Mesothelial cell of epicardium (in vitro differentiated cells): ENCODE results near the gene CDH13. TPM values are rescaled to one million over a fixed set of nuclear protein-coding genes. Genes with fewer than 3 reads are reported as not detected.

Experiments
- DNase-seq, 2 experiments: peaks; one replicate each; pipeline ENCODE4 v3.0.0; 2021; ENCODE audit warnings: low spot score in 2 of 2; ENCODE audit not compliant: unreplicated experiment in 2 of 2
- H3K27ac Mint-ChIP-seq: 2 replicates; pipeline ENCODE4 v1.8.0; 2021; ENCODE audit warnings: mixed read lengths
- H3K27me3 Mint-ChIP-seq: 2 replicates; pipeline ENCODE4 v1.8.0; 2021; ENCODE audit warnings: low read depth, mixed read lengths
- H3K36me3 Mint-ChIP-seq: 2 replicates; pipeline ENCODE4 v1.8.0; 2021; ENCODE audit warnings: mixed read lengths
- H3K4me1 Mint-ChIP-seq: 2 replicates; pipeline ENCODE4 v1.8.0; 2021; ENCODE audit warnings: mixed read lengths
- H3K4me3 Mint-ChIP-seq: 2 replicates; pipeline ENCODE4 v1.8.0; 2021; ENCODE audit warnings: mild to moderate bottlenecking, moderate library complexity, mixed read lengths
- H3K9me3 Mint-ChIP-seq: 2 replicates; pipeline ENCODE4 v1.8.0; 2021; ENCODE audit warnings: mixed read lengths
- CTCF ChIP-seq: fragments of 200-600 bp; sonication (generic); IDR thresholded peaks from one replicate; pipeline ENCODE4 v1.5.0; 2021; ENCODE audit warnings: antibody characterized with exemption; ENCODE audit not compliant: unreplicated experiment
- total RNA-seq: library from RNA; stranded (reverse); gene quantifications from 3 replicates; pipeline ENCODE4 v1.2.1, GENCODE V29; 2021

Gene CDH13
- total RNA-seq, 1 donor from 2014 or later = 0.80 TPM

DNA sequence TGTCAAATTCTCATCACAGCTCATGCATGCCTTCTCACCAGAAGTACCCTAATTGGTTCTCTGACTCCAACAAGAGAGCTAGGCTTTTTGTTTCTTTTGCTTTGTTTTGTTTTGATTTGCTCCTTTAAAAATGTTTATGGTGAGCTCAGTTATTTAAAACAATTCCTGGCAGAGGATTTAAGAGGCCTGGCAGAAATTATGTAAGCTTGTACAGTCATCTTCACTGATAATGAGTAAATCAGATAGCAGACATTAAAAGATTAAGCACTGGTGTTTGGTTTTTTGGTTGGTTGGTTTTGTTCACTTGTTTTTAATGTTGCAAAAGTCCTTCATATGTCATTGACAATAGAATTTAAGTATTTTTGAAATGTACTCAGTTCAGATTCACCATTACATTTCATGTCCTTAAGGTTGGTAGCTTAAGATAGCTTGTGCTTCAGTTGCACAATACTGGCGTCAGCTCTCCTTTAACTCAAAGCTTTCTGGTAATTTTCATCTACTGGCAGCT lies 378.9 kb downstream of the CDH13 start:
- DNase-seq = no peak
- H3K27ac Mint-ChIP-seq = no peak overlapping the region
- no peak for TF ChIP-seq CTCF
- no peak overlapping the region for H3K4me3 Mint-ChIP-seq
- H3K9me3 Mint-ChIP-seq = peaks cover 3% of the 10 kb centered on the region
- no peaks in the 10 kb centered on the region for H3K4me1 Mint-ChIP-seq
- peaks cover under 1% of the 10 kb centered on the region for H3K27me3 Mint-ChIP-seq
- no peaks in the 10 kb centered on the region for H3K36me3 Mint-ChIP-seq

GRCh38 chr16:83010776-83011720 lies 384.3 kb downstream of the CDH13 start:
- Mint-ChIP-seq H3K4me3 (no peak overlapping the region), H3K27ac (no peak overlapping the region), H3K36me3 (no peaks in the 10 kb centered on the region), H3K4me1 (no peaks in the 10 kb centered on the region), H3K9me3 (no peaks in the 10 kb centered on the region), H3K27me3 (peaks cover 2% of the 10 kb centered on the region)
- no peak for TF ChIP-seq CTCF
- no peak for DNase-seq

DNA sequence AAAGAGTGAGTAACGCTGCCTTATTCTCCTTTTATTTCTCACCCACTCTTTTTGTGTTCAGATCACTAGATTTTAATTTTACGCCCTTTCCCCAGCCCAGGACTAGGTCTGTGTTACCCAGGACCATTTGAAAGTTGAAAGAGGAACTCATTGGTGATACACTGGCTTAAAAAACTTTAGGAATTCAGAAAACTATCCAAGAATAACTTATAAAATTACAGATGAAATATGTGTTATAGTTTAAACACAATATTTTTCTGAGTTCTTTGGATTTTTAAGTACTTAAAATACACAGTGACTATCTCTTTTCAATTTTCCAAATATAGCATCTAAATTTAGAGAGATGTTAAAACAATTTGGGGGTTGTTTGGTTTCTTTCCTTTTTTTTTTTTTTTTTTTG lies 385.2 kb downstream of the CDH13 start:
- TF ChIP-seq CTCF = no peak
- Mint-ChIP-seq H3K4me3 (no peak overlapping the region), H3K4me1 (no peaks in the 10 kb centered on the region), H3K9me3 (no peaks in the 10 kb centered on the region), H3K27ac (no peak overlapping the region), H3K36me3 (no peaks in the 10 kb centered on the region), H3K27me3 (peaks cover 2% of the 10 kb centered on the region)
- no peak for DNase-seq

GRCh38 chr16:83013071-83013470 lies 386.3 kb downstream of the CDH13 start:
- TF ChIP-seq CTCF = no peak
- no peak overlapping the region for H3K4me3 Mint-ChIP-seq
- H3K27me3 Mint-ChIP-seq = peaks cover 2% of the 10 kb centered on the region
- no peak overlapping the region for H3K27ac Mint-ChIP-seq
- DNase-seq = no peak
- no peaks in the 10 kb centered on the region for H3K4me1 Mint-ChIP-seq
- no peaks in the 10 kb centered on the region for H3K36me3 Mint-ChIP-seq
- no peaks in the 10 kb centered on the region for H3K9me3 Mint-ChIP-seq

DNA sequence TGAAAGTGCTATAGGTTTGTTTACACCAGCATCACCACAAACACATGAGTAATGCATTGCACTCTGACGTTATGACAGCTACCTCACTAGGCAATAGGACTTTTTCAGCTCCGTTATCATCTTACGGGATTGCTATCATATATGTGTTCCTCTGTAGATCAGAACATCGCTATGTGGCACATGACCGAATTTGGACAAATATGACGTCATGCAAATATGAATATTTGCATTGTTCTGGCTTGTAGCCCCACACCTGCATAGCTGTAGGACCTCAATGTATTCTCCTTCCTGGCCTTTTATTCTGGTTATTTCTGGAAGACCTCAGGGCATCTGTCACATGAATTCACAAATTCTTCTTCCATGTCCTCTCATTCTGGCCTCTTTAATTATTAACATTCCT lies 393.2 kb downstream of the CDH13 start:
- DNase-seq = no peak
- H3K4me3 Mint-ChIP-seq = no peak overlapping the region
- TF ChIP-seq CTCF = no peak

More for the DNA sequence above, 393.2 kb downstream of the CDH13 start:
- Mint-ChIP-seq H3K4me1 (no peaks in the 10 kb centered on the region), H3K9me3 (peaks cover 6% of the 10 kb centered on the region), H3K36me3 (no peaks in the 10 kb centered on the region), H3K27ac (no peak overlapping the region), H3K27me3 (no peaks in the 10 kb centered on the region)
